ENCODE data around the gene MITF. TPM values are rescaled to one million over a fixed set of nuclear protein-coding genes. Genes with fewer than 3 reads are reported as not detected.
A peak's percentile ranks its signal among the peaks of the same experiment; 100 is the strongest.

The MITF gene
- total RNA-seq, 4 donors from 2014 or later = 12.2 to 20.9 (median 17.1) TPM

- no peak for DNase-seq
- TF ChIP-seq EP300 (IDR thresholded peaks at IDR 0.05; ENCODE audit: low read depth) (no peak), CTCF (IDR thresholded peaks at IDR 0.05) (no peak), POLR2AphosphoS5 (IDR thresholded peaks at IDR 0.05) (no peak), POLR2A (IDR thresholded peaks at IDR 0.05) (no peak)
- Histone ChIP-seq H3K4me3 (no peak overlapping the region), H3K36me3 (no peaks in the 10 kb centered on the region), H3K9me3 (no peaks in the 10 kb centered on the region), H3K27ac (peak overlapping the region; percentile 31 to 91 (median 67)), H3K27me3 (no peaks in the 10 kb centered on the region), H3K4me1 (peaks cover 13 to 54% (median 39%) of the 10 kb centered on the region in 4 donors)
- in situ Hi-C loops (cut with MboI; ENCODE audit: low pct_ligation_motif_present in 1 of 4, low pct_unique_long_range_greater_than_20kb in 1 of 4, low sequenced_read_pairs in 3 of 4) (no loop called here), intact Hi-C loops (cut with DNase I; ENCODE audit: low total_unique reads) (no loop called here)
- 87% methylated on average over 2 of the region's 2 CpGs for WGBS, 2 donors (ENCODE audit: low coverage in 1 of 2)
These were observed 11.3 kb downstream of the MITF start for GRCh38 chr3:69750549-69750948.

- Histone ChIP-seq H3K4me3 (no peak overlapping the region), H3K9me3 (no peaks in the 10 kb centered on the region), H3K27ac (peak overlapping the region; percentile 31 to 91 (median 67)), H3K27me3 (no peaks in the 10 kb centered on the region), H3K36me3 (no peaks in the 10 kb centered on the region), H3K4me1 (peaks cover 13 to 50% (median 37%) of the 10 kb centered on the region in 4 donors)
- 53 to 82% methylated on average over 1 of the region's 1 CpG for WGBS, 2 donors (ENCODE audit: low coverage in 1 of 2)
- in situ Hi-C loops (cut with MboI; ENCODE audit: low pct_ligation_motif_present in 1 of 4, low pct_unique_long_range_greater_than_20kb in 1 of 4, low sequenced_read_pairs in 3 of 4) (no loop called here), intact Hi-C loops (cut with DNase I; ENCODE audit: low total_unique reads) (no loop called here)
- DNase-seq = no peak
- TF ChIP-seq POLR2AphosphoS5 (IDR thresholded peaks at IDR 0.05) (peak in 1 of 3 donors; percentile 16), CTCF (IDR thresholded peaks at IDR 0.05) (no peak), POLR2A (IDR thresholded peaks at IDR 0.05) (no peak), EP300 (IDR thresholded peaks at IDR 0.05; ENCODE audit: low read depth) (no peak)
These were observed 11.8 kb downstream of the MITF start for GRCh38 chr3:69751074-69751476.

- DNase-seq = no peak
- no peaks in the 10 kb centered on the region for H3K9me3 ChIP-seq
- H3K36me3 ChIP-seq = no peaks in the 10 kb centered on the region
- peaks cover 9 to 45% (median 30%) of the 10 kb centered on the region in 4 donors for H3K4me1 ChIP-seq
- in situ Hi-C loops (cut with MboI; ENCODE audit: low pct_ligation_motif_present in 1 of 4, low pct_unique_long_range_greater_than_20kb in 1 of 4, low sequenced_read_pairs in 3 of 4) = no loop called here
- peak overlapping the region; percentile 31 to 91 (median 67) for H3K27ac ChIP-seq
- intact Hi-C loops (cut with DNase I; ENCODE audit: low total_unique reads) = no loop called here
- TF ChIP-seq CTCF (IDR thresholded peaks at IDR 0.05) (no peak), POLR2A (IDR thresholded peaks at IDR 0.05) (no peak), POLR2AphosphoS5 (IDR thresholded peaks at IDR 0.05) (no peak), EP300 (IDR thresholded peaks at IDR 0.05; ENCODE audit: low read depth) (no peak)
- WGBS, 2 donors (ENCODE audit: low coverage in 1 of 2) = 76 to 86% methylated on average over 1 of the region's 1 CpG
- no peaks in the 10 kb centered on the region for H3K27me3 ChIP-seq
- H3K4me3 ChIP-seq = no peak overlapping the region
These were observed 13.0 kb downstream of the MITF start for GRCh38 chr3:69752241-69752640.

GRCh38 chr3:69753179-69753775, 14.0 kb downstream of the MITF start:
- peak overlapping the region in 3 of 4 donors; percentile 0 to 91 (median 18) for H3K27ac ChIP-seq
- TF ChIP-seq POLR2AphosphoS5 (IDR thresholded peaks at IDR 0.05) (no peak), POLR2A (IDR thresholded peaks at IDR 0.05) (no peak), CTCF (IDR thresholded peaks at IDR 0.05) (no peak), EP300 (IDR thresholded peaks at IDR 0.05; ENCODE audit: low read depth) (no peak)
- peaks cover 5 to 41% (median 23%) of the 10 kb centered on the region in 4 donors for H3K4me1 ChIP-seq
- DNase-seq = no peak
- no peaks in the 10 kb centered on the region for H3K9me3 ChIP-seq
- in situ Hi-C loops (cut with MboI; ENCODE audit: low pct_ligation_motif_present in 1 of 4, low pct_unique_long_range_greater_than_20kb in 1 of 4, low sequenced_read_pairs in 3 of 4) = no loop called here
- intact Hi-C loops (cut with DNase I; ENCODE audit: low total_unique reads) = no loop called here
- H3K27me3 ChIP-seq = no peaks in the 10 kb centered on the region
- no peaks in the 10 kb centered on the region for H3K36me3 ChIP-seq
- H3K4me3 ChIP-seq = no peak overlapping the region
